ENCODE results near the gene CTBS. TPM values are rescaled to one million over a fixed set of nuclear protein-coding genes. Genes with fewer than 3 reads are reported as not detected.
A peak's percentile ranks its signal among the peaks of the same experiment; 100 is the strongest.
"Not testable (repeated sequence)": the region's sequence is repeated elsewhere in the genome, so short reads cannot be mapped to it uniquely, and the experiment has no call there.

The CTBS gene
- 11.2 TPM for total RNA-seq

- ATAC-seq = peak; percentile 98
These were observed at the start of gene CTBS for GRCh38 chr1:84573967-84574842. TSS of gene CTBS (minus strand) at chr1:84574440. CDS start at chr1:84574415, 25 bp downstream.

DNA sequence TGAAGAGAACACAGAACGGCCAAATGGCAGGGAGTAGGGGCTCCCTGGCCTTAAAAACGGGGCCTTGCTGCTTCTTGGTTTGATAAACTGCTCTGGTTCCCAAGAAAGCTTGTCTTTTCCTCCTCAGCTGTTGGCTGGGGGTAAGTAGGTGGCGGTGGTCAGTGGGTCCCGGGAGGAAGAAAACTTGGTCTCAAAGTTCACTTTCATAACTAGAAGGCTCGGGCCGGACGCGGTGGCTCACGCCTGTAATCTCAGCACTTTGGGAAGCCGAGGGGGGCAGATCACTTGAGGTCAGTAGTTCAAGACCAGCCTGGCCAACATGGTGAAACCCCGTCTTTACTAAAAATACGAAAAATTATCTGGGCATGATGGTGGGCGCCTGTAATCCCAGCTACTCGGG lies 47.3 kb upstream of the CTBS start:
- no peak for ATAC-seq

- ATAC-seq = peak; percentile 88
These were observed 46.6 kb upstream of the CTBS start for GRCh38 chr1:84620720-84621313.

- peak; percentile 40 for ATAC-seq
These were observed 45.3 kb upstream of the CTBS start for GRCh38 chr1:84619383-84620102.

GRCh38 chr1:84617349-84617748 lies 43.1 kb upstream of the CTBS start:
- no peak for ATAC-seq

DNA sequence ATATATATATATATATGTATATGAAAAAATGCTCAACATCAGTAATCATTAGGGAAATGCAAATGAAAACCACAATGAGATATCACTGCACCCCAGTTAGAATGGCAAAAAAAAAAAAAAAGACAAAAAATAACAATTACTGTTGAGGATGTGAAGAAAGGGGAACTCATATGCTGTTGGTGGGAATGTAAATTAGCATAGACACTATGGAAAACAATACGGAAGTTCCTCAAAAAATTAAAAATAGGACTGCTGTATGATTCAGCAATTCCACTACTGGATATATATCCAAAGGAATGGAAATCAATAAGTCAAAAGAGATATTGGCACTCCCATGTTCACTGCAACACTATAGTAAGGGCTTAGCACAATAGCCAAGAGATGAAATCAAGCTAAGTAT lies 41.5 kb upstream of the CTBS start:
- no peak for ATAC-seq

- ATAC-seq = no peak
These were observed 39.6 kb upstream of the CTBS start for GRCh38 chr1:84613887-84614286.

- ATAC-seq = no peak
These were observed 38.8 kb upstream of the CTBS start for GRCh38 chr1:84613026-84613425.

DNA sequence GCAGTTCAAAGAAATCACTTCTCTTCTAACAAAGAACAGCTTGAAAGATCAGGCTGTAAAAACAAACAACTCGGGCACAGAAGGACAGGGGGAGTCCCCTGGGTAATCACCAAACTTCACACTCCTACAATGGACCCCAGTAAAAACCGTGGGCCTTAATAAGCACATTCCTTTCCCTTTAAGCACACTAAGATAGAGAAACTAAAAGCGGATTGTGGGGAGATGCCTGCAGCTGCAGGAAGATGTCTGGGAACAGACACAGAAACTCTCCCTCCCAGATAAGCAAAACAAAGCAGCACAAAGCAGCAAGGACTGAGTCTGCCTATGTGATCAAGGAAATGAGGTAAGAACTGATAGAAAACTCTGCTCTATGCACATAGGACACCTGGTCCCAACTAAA lies 37.6 kb upstream of the CTBS start:
- ATAC-seq = no peak

- no peak for ATAC-seq
These were observed 36.9 kb upstream of the CTBS start for GRCh38 chr1:84611091-84611490.

GRCh38 chr1:84606977-84607376 lies 32.7 kb upstream of the CTBS start:
- ATAC-seq = no peak

GRCh38 chr1:84605157-84605556 lies 30.9 kb upstream of the CTBS start:
- ATAC-seq = no peak

DNA sequence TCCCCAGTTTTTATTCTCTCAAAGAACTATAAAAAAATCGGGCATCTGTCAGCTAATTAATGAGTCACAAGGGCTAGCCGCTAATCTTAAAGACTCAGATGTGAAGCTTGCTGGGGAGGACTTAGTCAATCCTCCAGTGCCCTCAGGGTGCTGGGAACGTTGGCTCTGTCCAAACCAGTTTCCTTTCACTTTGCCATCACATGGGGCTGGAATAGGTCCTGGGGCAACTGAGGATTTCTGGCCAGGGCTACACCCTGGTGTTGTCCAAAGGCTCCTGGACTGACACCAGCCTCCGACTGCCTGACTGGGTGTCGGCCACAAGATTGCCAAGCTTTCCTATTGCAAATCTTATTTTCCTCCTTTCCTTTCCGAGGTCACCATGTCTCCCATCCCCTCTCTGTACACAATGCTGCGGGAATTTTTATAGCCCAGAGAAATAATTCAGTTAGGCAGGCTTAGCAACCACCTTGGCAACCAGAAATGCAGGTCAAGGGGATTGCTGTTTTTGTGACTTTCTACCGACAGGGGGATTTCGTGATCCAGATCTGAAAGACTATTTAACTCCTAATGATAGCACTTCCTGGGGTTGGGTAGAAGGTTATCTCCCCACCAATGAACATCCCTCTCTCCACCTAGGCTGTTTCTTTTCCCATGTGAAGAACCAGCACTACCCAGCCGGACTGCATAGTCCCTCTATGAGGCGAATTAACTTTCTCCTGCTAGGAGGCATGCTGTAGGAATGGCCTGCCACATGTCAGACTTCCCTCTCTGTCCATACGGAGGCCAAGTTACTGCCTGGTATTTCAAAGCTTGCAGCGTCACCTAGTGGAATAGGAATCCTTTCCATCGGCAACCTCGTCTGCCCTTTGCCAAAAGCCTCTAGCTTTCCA lies 29.9 kb upstream of the CTBS start:
- peak; percentile 96 for ATAC-seq

DNA sequence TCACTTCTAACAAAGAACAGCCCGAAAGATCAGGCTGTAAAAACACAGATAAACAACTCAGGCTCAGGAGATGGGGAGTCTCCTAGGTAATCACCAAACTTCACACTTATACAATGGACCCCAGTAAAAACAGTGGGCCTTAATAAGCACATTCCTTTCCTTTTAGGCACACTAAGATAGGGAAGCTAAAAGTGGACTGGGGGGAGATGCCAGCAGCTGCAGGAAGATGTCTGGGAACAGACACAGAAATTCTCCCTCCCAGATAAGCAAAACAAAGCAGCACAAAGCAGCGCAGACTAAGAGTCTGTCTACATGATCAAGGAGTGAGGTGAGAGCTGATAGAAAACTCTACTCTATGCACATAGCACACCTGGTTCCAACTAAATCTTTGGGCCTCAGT lies 29.0 kb upstream of the CTBS start:
- ATAC-seq = no peak

DNA sequence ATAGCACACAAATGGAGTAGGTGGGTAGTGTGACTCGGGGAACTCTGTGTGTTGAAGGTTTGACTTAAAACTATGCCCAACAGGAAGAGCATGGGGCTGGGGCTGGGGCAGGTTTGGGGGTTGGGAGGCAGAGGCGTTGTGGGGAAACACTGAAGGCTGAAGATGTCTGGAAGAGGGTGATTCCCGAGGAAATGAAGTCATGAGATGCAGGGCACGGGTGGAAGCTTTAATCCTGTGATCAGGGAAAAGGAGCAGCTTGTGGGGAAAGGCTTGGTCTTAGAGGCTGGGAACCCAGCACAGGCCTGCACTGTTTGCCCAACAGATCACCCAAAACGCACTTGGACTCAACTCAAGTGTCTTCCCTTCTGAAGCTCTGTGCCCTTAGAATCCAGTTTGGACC lies 26.6 kb upstream of the CTBS start:
- ATAC-seq = no peak

- no peak for ATAC-seq
These were observed 24.9 kb upstream of the CTBS start for GRCh38 chr1:84598846-84599741.

GRCh38 chr1:84598418-84598817 lies 24.2 kb upstream of the CTBS start:
- ATAC-seq = no peak

DNA sequence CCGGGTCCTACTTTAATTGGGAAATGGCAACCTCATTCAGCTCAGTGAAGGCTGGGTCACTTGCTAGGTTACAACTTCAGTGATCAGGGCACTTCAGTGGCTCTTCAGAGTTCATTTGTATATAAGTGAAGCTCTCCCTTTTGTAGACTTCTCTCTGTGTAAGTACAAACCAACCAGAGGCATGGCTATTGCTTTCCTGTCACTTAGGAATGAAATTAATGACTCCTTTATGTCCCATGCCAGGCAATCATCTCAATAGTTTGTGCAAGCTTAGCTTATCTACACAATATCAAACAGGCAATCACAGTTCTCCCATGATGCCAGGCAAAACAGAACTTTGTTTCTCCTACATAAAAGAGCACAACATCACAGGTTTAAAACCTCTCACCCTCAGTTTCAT lies 22.8 kb upstream of the CTBS start:
- ATAC-seq = no peak

DNA sequence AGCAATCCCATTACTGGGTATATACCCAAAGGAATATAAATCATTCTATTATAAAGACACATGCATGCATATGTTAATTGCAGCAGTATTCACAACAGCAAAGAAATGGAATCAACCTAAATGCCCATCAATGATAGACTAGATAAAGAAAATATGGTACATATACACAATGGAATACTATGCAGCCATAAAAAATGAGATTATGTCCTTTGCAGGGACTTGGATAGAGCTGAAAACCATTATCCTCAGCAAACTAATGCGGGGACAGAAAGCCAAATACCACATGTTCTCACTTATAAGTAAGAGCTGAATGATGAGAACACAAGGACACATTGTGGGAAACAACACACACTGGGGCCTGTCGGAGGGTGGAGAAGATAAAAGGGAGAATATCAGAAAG lies 20.7 kb upstream of the CTBS start:
- ATAC-seq = not testable (repeated sequence)

- ATAC-seq = no peak
These were observed 12.9 kb upstream of the CTBS start for GRCh38 chr1:84587099-84587498.

GRCh38 chr1:84585803-84586202 lies 11.6 kb upstream of the CTBS start:
- no peak for ATAC-seq

All from esophagus mucosa (tissue), 1 donor.